Measurements from ENCODE around the gene GADD45B. TPM values are rescaled to one million over a fixed set of nuclear protein-coding genes. Genes with fewer than 3 reads are reported as not detected.

Gene GADD45B
- polyA plus RNA-seq, 3 donors = 67.4 to 505 (median 76.2) TPM

- 94% methylated on average over 32 of the region's 37 CpGs for WGBS (ENCODE audit: insufficient coverage)
- H3K4me1 ChIP-seq (ENCODE audit: control insufficient read depth in 1 of 2, insufficient read depth in 2 of 2, low read length in 2 of 2) = peaks cover 14 to 19% of the 10 kb centered on the region in 2 donors
- Mint-ChIP-seq H3K9me3 (no peaks in the 10 kb centered on the region), H3K4me3 (no peak overlapping the region), H3K27me3 (ENCODE audit: low read depth in 3 of 3) (no peaks in the 10 kb centered on the region), H3K4me1 (peaks cover 10% of the 10 kb centered on the region), H3K36me3 (peaks cover 21 to 54% of the 10 kb centered on the region in 2 donors), H3K27ac (peak overlapping the region in 3 of 7 donors; percentile 35 to 78 (median 37))
- intact Hi-C loops (cut with micrococcal nuclease) = no loop called here
- H3K27me3 ChIP-seq (ENCODE audit: control insufficient read depth in 2 of 2, insufficient read depth in 2 of 2, low read length in 2 of 2) = no peaks in the 10 kb centered on the region
- H3K36me3 ChIP-seq (replicated peaks in 1 of 2; ENCODE audit: control insufficient read depth in 1 of 2, insufficient read depth in 2 of 2, low read length in 2 of 2) = peaks cover 21 to 53% of the 10 kb centered on the region in 2 donors
- H3K9ac ChIP-seq (ENCODE audit: insufficient read depth, low read length, poor library complexity, severe bottlenecking) = no peak overlapping the region
- DNase-seq = no peak
- H3K9me3 ChIP-seq (replicated peaks in 1 of 2; ENCODE audit: control insufficient read depth in 1 of 2, insufficient read depth in 1 of 2, low read length in 2 of 2) = no peaks in the 10 kb centered on the region
- H3K4me2 ChIP-seq (replicated peaks; ENCODE audit: extremely low read depth, low read length, poor library complexity, severe bottlenecking) = no peak overlapping the region
- no peak overlapping the region for H3K27ac ChIP-seq (ENCODE audit: low read depth in 1 of 2, low read length in 2 of 2)
- TF ChIP-seq, protein P1, sequence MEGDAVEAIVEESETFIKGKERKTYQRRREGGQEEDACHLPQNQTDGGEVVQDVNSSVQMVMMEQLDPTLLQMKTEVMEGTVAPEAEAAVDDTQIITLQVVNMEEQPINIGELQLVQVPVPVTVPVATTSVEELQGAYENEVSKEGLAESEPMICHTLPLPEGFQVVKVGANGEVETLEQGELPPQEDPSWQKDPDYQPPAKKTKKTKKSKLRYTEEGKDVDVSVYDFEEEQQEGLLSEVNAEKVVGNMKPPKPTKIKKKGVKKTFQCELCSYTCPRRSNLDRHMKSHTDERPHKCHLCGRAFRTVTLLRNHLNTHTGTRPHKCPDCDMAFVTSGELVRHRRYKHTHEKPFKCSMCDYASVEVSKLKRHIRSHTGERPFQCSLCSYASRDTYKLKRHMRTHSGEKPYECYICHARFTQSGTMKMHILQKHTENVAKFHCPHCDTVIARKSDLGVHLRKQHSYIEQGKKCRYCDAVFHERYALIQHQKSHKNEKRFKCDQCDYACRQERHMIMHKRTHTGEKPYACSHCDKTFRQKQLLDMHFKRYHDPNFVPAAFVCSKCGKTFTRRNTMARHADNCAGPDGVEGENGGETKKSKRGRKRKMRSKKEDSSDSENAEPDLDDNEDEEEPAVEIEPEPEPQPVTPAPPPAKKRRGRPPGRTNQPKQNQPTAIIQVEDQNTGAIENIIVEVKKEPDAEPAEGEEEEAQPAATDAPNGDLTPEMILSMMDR (IDR thresholded peaks at IDR 0.05) = no peak
- H3K79me2 ChIP-seq (ENCODE audit: insufficient read depth, low read length) = peaks cover 9% of the 10 kb centered on the region
- H4K20me1 ChIP-seq (ENCODE audit: insufficient read depth, low read length) = peaks cover 8% of the 10 kb centered on the region
- H2AFZ ChIP-seq (ENCODE audit: insufficient read depth, low read depth, low read length, poor library complexity, severe bottlenecking) = no peak overlapping the region
- H3K4me3 ChIP-seq (replicated peaks in 1 of 3; ENCODE audit: low read depth in 2 of 3, low read length in 3 of 3) = no peak overlapping the region
These were observed 44.4 kb upstream of the GADD45B start for GRCh38 chr19:2431318-2432055.

- Histone ChIP-seq H2AFZ (ENCODE audit: insufficient read depth, low read depth, low read length, poor library complexity, severe bottlenecking) (no peak overlapping the region), H3K9me3 (replicated peaks in 1 of 2; ENCODE audit: control insufficient read depth in 1 of 2, insufficient read depth in 1 of 2, low read length in 2 of 2) (no peaks in the 10 kb centered on the region), H3K4me3 (replicated peaks in 1 of 3; ENCODE audit: low read depth in 2 of 3, low read length in 3 of 3) (no peak overlapping the region), H3K79me2 (ENCODE audit: insufficient read depth, low read length) (peaks cover 7% of the 10 kb centered on the region), H3K36me3 (replicated peaks in 1 of 2; ENCODE audit: control insufficient read depth in 1 of 2, insufficient read depth in 2 of 2, low read length in 2 of 2) (peaks cover 27 to 57% of the 10 kb centered on the region in 2 donors), H3K4me1 (ENCODE audit: control insufficient read depth in 1 of 2, insufficient read depth in 2 of 2, low read length in 2 of 2) (peaks cover 6 to 11% of the 10 kb centered on the region in 2 donors), H3K4me2 (replicated peaks; ENCODE audit: extremely low read depth, low read length, poor library complexity, severe bottlenecking) (no peak overlapping the region), H4K20me1 (ENCODE audit: insufficient read depth, low read length) (no peaks in the 10 kb centered on the region), H3K27ac (ENCODE audit: low read depth in 1 of 2, low read length in 2 of 2) (no peak overlapping the region), H3K27me3 (ENCODE audit: control insufficient read depth in 2 of 2, insufficient read depth in 2 of 2, low read length in 2 of 2) (no peaks in the 10 kb centered on the region), H3K9ac (ENCODE audit: insufficient read depth, low read length, poor library complexity, severe bottlenecking) (no peak overlapping the region)
- TF ChIP-seq, protein P1 (IDR thresholded peaks at IDR 0.05) = no peak
- Mint-ChIP-seq H3K36me3 (peaks cover 22 to 55% of the 10 kb centered on the region in 2 donors), H3K9me3 (no peaks in the 10 kb centered on the region), H3K27me3 (ENCODE audit: low read depth in 3 of 3) (no peaks in the 10 kb centered on the region), H3K27ac (peak overlapping the region in 3 of 7 donors; percentile 37 to 73 (median 66)), H3K4me1 (peaks cover 7% of the 10 kb centered on the region), H3K4me3 (no peak overlapping the region)
- DNase-seq = no peak
- intact Hi-C loops (cut with micrococcal nuclease) = no loop called here
- 97% methylated on average over 18 of the region's 25 CpGs for WGBS (ENCODE audit: insufficient coverage)
These were observed 43.6 kb upstream of the GADD45B start for GRCh38 chr19:2432131-2432848.

All from CD14-positive monocyte (primary cell).